HG03575 (cell line): ENCODE measurements around the gene KDM7A.

Experiments used
- ATAC-seq: cut with Tn5 transposase; IDR thresholded peaks from one replicate; pipeline ENCODE4 v1.9.1; 2021; ENCODE audit not compliant: unreplicated experiment, insufficient number of reproducible peaks, low FRiP score; ENCODE audit errors: extremely low read depth

Gene KDM7A

DNA sequence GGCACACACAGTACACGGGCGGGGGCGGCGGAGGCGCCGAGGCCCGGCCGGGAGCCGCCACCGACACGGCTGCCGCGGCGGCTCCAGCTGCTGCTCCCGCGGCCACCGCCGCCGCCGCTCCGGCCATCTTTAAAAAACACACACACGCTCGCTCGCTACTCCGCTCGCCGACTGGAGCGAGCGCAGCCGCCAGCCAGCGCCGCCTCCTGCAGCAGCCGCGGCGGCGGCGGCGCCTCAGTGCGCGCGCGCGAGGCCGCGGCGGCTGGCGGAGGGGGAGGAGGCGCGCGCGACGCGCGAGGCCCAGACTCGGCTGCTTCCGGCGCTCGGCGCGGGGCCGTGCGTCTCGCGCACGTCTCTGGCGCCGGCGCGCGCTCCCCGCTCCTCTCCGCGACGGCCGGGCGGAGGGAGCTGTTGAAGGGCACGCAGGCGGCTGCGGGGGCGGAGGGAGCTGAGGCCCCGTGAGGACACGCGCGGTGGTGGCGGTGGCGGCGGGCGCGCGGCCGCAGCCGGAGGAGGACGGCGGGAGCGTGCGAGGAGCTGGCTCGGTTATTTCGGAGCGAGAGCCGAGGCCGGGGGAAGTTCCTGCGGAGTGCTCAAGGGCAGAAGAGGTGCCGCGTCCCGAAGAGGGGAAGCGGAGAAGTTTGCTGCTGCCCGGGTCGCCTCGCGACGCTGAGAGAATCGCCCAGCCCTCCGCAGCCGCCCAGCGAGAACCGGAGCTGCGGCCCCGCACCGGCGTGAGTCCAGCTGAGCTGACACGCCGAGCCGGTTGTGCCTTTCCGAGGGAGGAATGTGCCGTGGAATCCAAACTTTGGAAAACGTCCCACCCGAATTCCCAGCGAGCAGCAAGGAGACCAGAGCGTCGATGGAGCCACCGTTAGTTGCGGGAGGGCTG is at the start of gene KDM7A:
Gene KDM7A, minus strand, starts transcription at position 173 of the 892 bp plus-strand sequence. Its CDS starts 46 bp downstream, at position 127.
- ATAC-seq: no peak

DNA sequence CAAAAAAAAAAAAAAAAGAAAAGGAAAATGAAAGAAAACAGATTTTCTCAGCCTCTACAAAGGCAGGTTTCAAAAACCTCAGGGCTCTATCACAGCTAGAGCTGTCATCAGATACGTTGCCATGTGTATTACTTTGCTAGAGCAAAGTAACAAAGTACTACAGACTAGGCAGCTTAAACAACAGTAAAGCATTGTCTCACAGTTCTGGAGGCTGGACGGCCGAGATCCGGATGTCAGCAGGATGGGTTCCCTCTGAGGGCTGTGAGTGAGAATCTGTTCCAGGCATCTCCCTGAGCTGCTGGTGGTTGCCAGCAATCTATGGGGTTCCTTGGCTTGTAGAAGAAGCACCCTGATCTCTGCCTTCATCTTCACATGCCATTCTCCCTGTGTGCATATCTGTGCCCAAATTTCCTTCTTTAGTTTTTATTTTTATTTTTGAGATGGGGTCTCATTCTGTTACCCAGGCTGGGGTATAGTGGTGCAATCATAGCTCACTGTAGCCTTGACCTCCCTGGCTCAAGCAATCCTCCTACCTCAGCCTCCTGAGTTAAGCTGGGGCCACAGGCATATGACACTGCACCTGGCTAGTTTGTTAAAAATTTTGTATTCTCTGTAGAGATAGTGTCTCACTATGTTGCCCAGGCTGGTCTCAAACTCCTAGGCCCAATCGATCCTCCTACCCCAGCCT is 48.9 kb upstream of the KDM7A start:
- no peak for ATAC-seq

DNA sequence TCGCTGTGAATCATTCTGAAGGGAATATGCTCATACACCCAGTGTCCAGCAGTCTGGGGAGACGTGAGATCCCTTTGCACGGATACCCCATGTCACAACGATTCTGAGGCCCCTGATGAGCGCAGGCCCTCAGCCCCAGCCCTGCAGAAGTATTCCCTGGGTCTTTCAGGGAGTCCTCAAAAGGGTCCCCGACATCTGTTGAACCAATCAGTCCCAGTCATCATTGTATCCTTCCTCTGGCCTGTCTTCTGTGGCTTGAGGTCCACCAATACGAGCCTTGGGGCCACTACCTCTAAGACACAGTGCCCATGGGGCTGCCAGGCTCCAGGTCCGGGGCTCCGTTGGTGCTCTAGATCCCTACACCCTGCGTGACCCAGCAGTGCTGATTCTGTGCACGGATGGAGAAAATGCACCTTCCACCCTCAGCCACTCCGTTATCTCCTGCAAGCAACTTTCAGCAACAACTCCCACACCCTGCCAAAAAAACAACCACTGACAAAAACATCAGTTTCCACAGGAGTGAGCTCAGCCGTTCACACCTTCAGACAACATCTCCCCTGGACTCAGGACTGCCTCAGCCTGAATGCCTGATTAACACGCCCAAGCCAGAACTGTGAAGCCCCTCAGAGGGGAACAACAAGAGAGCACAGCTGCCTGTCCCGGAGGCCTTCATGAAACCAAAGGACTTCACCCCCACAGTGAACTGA is 46.9 kb upstream of the KDM7A start:
- no peak for ATAC-seq

DNA sequence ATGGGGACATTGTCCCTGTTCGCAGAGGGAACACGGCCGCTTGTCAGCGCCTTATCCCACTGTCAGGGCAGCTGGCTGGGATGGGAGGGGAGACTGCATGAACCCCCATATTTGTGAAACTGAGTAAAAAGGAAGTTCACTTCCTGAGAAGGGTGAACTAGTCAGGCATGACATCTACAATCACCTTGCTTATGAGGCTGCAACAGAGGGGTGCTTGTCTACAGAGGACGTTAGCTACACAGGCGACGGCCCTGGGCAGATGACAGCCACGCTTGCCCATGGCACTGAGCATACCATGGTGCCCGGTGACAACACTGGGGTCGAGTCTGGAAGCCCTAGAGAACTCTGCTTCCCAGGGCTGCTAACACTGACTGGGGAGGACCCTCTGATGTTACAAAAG is 46.0 kb upstream of the KDM7A start:
- ATAC-seq: no peak

- no peak for ATAC-seq
Measured at GRCh38 chr7:140219672-140220524, 43.1 kb upstream of the KDM7A start.

DNA sequence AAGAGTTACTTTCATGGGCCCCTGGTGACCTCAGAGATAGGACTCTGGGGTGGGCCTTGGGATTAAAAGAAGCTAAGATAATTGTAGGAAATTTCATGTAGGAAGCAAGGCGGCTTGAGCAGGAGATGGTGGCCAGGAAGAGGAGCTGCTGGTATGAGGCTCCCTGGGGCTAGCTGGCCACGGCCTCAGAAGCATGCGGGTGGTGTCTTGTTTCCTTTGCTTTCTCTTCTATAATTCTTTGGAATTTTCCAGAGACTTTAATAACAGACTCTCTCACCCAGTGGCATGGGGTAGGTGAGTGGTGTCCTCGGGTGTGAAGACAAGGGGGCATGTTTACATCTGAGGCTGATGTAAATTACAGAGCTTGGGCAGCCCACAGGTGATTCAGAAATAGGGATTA is 41.9 kb upstream of the KDM7A start:
- ATAC-seq: no peak

DNA sequence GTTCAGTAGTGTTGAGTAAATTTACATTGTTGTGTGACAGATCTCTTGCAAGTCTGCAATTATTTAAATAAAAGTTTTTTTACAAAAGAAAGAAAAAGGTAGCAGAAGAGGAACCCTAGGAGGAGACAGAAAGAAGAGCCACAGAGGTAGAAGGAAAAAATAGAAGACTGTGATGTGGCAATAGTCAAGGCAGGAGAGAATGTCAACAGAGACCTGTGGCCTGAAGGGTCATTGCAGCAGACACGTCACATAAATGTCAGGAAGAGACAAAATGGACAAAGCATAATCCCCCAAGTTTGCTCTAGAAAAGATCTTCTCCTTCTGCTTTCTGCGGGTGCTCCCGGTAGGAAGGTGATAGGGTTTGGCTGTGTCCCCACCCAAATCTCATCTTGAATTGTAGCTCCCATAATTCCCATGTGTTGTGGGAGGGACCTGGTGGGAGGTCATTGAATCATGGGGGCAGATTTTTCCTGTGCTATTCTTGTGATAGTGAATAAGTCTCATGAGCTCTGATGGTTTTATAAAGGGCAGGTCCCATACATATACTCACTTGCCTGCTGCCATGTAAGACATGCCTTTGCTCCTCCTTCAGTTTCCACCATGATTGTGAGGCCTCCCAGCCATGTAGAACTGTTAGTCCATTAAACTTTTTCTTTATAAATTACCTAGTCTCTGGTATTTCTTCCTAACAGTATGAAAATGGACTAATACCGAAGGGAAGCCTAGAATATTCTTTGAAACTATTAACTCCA is 41.1 kb upstream of the KDM7A start:
- no peak for ATAC-seq

GRCh38 chr7:140215281-140215680 is 38.5 kb upstream of the KDM7A start:
- ATAC-seq: no peak

- ATAC-seq: no peak
Measured at GRCh38 chr7:140214075-140214684, 37.4 kb upstream of the KDM7A start.

DNA sequence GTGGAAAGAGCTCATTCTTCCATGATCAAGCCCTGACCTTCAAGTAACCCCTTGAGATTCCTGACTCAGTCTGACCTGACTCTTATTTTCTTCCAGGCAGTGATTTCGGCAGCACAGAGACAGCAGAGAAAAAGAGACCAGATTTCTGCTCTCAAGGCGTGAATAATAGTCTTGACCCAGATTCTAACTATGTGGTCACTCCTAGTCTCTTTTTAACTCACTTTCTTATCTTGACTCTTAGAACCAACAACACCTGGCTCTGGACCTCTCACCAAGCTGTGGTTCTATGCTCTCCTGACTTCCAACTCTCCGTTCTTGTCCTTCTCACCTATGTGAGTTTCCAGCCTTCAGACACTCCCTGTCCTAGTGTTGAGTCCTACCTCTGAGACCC is 36.9 kb upstream of the KDM7A start:
- ATAC-seq: no peak

GRCh38 chr7:140212100-140212881 is 35.5 kb upstream of the KDM7A start:
- ATAC-seq: peak; percentile 65

- no peak for ATAC-seq
Measured at GRCh38 chr7:140211698-140212097, 34.9 kb upstream of the KDM7A start.

DNA sequence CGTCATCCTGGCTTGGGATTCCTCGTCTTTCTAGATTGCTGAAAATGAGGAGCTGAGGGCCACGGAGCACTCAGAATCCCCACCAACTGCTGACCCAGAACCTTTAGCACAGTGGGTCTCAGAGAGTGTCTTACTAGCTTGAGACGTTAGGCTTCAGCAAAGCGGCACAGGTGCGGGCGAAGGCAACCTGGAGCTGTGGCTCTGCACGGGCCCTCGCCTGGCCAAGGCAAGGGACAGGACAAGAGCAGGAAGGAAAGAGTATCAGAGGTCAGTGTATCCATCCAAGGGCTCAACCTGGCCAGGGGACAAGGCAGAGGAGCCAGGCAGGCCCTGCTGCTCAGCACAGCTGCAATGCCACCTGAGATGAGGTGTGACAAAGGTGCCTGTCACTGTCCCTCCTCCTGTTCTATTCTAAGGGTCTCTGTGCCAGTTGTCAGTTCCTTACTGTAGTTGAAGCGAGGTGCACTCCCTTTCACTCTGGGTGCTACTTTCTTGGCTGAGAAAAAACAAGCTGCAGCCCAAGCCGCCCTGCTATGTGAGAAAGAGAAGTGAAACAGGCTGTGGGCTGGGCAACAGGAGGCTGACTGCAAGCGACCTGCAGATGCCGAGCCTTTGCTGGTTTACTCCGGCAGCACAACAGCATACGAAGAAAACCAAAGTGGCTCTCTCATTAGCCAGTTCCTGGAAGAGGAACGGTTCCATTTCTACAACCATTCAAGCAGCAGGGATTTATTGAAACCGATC is 33.3 kb upstream of the KDM7A start:
- peak; percentile 47 for ATAC-seq

DNA sequence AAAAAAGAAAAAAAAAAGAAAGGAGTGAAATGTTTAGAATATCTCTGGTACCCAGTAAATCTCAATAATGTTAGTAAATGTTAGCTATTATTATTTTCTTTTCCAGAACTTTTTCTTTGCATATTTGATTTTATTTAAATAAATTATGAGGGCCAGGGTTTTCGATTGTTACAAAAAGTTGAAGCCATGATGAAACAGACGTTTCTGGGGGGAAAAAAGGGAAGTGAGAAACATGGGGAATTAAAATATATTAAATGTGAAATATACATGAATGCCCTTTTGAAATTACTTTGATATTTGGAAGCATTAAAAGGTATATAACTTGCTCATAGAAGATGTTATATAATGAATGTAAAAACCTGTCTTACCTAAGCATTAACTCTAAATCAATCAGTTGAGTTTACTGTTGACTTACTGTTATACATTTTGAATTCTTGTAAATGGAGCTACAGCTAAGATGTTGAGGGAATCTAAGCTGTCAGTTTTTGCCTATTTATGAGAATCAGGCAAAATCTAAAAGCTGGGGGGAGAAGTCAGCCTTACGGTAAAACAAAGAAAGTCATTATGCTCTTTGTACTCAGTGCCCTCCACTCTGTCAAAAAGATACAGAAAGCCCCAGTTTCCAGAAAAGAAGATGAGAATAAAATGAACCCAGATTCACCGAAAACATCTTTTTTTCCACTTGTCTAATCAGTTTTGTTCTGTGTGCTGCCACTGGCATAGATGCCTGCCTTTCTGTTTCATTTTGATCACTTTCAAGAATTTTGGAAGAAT is 30.0 kb upstream of the KDM7A start:
- ATAC-seq: no peak

GRCh38 chr7:140205600-140205999 is 28.8 kb upstream of the KDM7A start:
- ATAC-seq: no peak

- no peak for ATAC-seq
Measured at GRCh38 chr7:140203556-140203955, 26.8 kb upstream of the KDM7A start.
